Liver (tissue), 9 donors: ENCODE data around the gene ALB. TPM values are rescaled to one million over a fixed set of nuclear protein-coding genes. Genes with fewer than 3 reads are reported as not detected.

Experiments used
- DNase-seq: peaks from one replicate; pipeline ENCODE4 v3.0.0-alpha.2; 2017; ENCODE audit warnings: low spot score
- H3K27ac ChIP-seq, 2 donors: one replicate each; pipeline ENCODE4 v1.7.0; 2013; ENCODE audit warnings: inconsistent platforms in 2 of 2, low read length in 2 of 2, control low read depth in 1 of 2, low read depth in 1 of 2, mild to moderate bottlenecking in 1 of 2
- H3K27me3 ChIP-seq, 4 donors: one replicate each; pipeline versions ENCODE4 v1.6.1 to v1.7.0; 2013; ENCODE audit warnings: low read length in 3 of 4, inconsistent platforms in 1 of 4, mild to moderate bottlenecking in 1 of 4, moderate library complexity in 1 of 4; ENCODE audit not compliant: control insufficient read depth in 4 of 4, insufficient read depth in 4 of 4
- H3K36me3 ChIP-seq, 4 donors: one replicate each; pipeline versions ENCODE4 v1.6.1 to v1.7.0; 2013; ENCODE audit warnings: low read length in 3 of 4, mild to moderate bottlenecking in 3 of 4, low read depth in 1 of 4, moderate library complexity in 1 of 4; ENCODE audit not compliant: control insufficient read depth in 4 of 4, insufficient read depth in 3 of 4
- H3K4me1 ChIP-seq, 4 donors: one replicate each; pipeline versions ENCODE4 v1.6.1 to v1.7.0; 2013; ENCODE audit warnings: low read length in 3 of 4, mild to moderate bottlenecking in 3 of 4, moderate library complexity in 1 of 4; ENCODE audit not compliant: control insufficient read depth in 4 of 4, insufficient read depth in 4 of 4
- H3K4me3 ChIP-seq, 3 donors: one replicate each; pipeline versions ENCODE4 v1.6.1 to v1.7.0; 2013; ENCODE audit warnings: low read length in 3 of 3, control low read depth in 1 of 3, low read depth in 1 of 3, mild to moderate bottlenecking in 1 of 3
- H3K9ac ChIP-seq, 2 donors: one replicate each; pipeline ENCODE4 v1.7.0; 2013; ENCODE audit warnings: low read length in 2 of 2, mild to moderate bottlenecking in 2 of 2, moderate library complexity in 2 of 2, control low read depth in 1 of 2, low read depth in 1 of 2
- H3K9me3 ChIP-seq, 4 donors: one replicate each; pipeline versions ENCODE4 v1.6.1 to v1.7.0; 2013; ENCODE audit warnings: low read length in 3 of 4; ENCODE audit not compliant: control insufficient read depth in 4 of 4
- CTCF ChIP-seq: fragments of 150-350 bp; IDR thresholded peaks from 2 replicates; pipeline ENCODE4 v1.5.1; 2017; ENCODE audit warnings: improper control_type of control experiment, low read depth, low read length; ENCODE audit not compliant: missing input control
- FOXA1 ChIP-seq: IDR thresholded peaks from 2 replicates; pipeline ENCODE4 v1.6.1; 2016; ENCODE audit warnings: antibody characterized with exemption
- GABPA ChIP-seq, 2 donors: IDR thresholded peaks in 1 of 2; conservative IDR thresholded peaks in 1 of 2; 2 replicates each; pipeline ENCODE4 v1.6.1; 2016; ENCODE audit warnings: antibody characterized with exemption in 2 of 2, mild to moderate bottlenecking in 1 of 2, moderate library complexity in 1 of 2
- HNF4A ChIP-seq, 2 donors: conservative IDR thresholded peaks; 2 replicates each; pipeline ENCODE4 v1.6.1; 2016; ENCODE audit warnings: antibody characterized with exemption in 2 of 2, mild to moderate bottlenecking in 2 of 2
- REST ChIP-seq: IDR thresholded peaks from 2 replicates; pipeline ENCODE4 v1.6.1; 2016; ENCODE audit warnings: antibody characterized with exemption, mild to moderate bottlenecking
- WGBS: extraction: QIAGEN DNeasy Blood & Tissue Kit; methylation state at CpG from one replicate; pipeline ENCODE4 v1.1.7; 2013; 5-methylcytosine and 5-hydroxymethylcytosine counted together
- polyA plus RNA-seq, 2 donors: library from polyadenylated mRNA; stranded (reverse) in 1 of 2; unstranded in 1 of 2; fragments of 200-250 nt in 1 of 2; fragments of >200 nt in 1 of 2; fragmentation: Nextera tagmentation in 1 of 2; extraction: Ambion mirVana in 1 of 2; gene quantifications; one replicate each; pipeline versions ENCODE4 v1.2.1 to v1.2.3, GENCODE V29; 2013 to 2015
- total RNA-seq, 2 donors: library from RNA; depleted of rRNA; stranded (reverse); fragments of >200 nt; gene quantifications; one replicate each; pipeline ENCODE4 v1.2.3, GENCODE V29; 2014
- donor health status: healthy.
- donor health status: healthy.
- donor health status: healthy.
- donor health status: healthy.
- donor health status: healthy.

Gene ALB
- total and polyA plus RNA-seq, 4 donors: 33,161 to 59,987 (median 35,513) TPM

- TF ChIP-seq CTCF (no peak), GABPA (IDR thresholded peaks at IDR 0.05 in 1 of 2, conservative IDR thresholded peaks at IDR 0.05 in 1 of 2) (no peak), HNF4A (conservative IDR thresholded peaks at IDR 0.05) (peak; percentile 55 to 66)
Observed at GRCh38 chr4:73452953-73453700, 49.0 kb downstream of the ALB start (continued).

GRCh38 chr4:73453701-73454005 lies 49.6 kb downstream of the ALB start:
- H3K4me1 ChIP-seq: peaks cover 0 to 26% (median 8%) of the 10 kb centered on the region in 4 donors
- peak overlapping the region in 1 of 2 donors; percentile 67 for H3K9ac ChIP-seq
- H3K9me3 ChIP-seq: no peaks in the 10 kb centered on the region
- TF ChIP-seq REST (no peak), FOXA1 (no peak)
- no peaks in the 10 kb centered on the region for H3K36me3 ChIP-seq
- H3K4me3 ChIP-seq: no peak overlapping the region
- DNase-seq: no peak
- H3K27ac ChIP-seq: peak overlapping the region; percentile 48 to 64
- no peaks in the 10 kb centered on the region for H3K27me3 ChIP-seq

DNA sequence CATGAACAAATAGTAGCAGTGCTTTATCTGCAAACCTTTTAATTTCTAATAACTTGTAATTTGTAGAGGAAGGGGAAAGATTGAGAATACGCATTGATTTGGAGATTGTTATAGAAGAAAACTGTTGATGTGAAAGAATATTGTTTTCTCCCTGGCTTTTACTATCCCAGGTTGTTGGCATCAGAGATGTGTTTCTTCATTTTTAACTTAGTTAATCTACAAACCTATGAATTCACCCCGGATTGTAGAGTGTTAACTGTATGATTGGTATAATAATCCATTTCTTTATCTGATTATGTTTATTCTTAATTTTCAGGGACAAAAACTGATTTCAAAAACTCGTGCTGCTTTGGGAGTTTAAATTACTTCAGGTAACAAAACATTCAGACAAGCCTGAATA lies 50.8 kb downstream of the ALB start:
- H3K9me3 ChIP-seq: no peaks in the 10 kb centered on the region
- H3K9ac ChIP-seq: no peak overlapping the region
- peaks cover 0 to 26% (median 7%) of the 10 kb centered on the region in 4 donors for H3K4me1 ChIP-seq
- no peak for DNase-seq
- H3K36me3 ChIP-seq: no peaks in the 10 kb centered on the region
- H3K27me3 ChIP-seq: no peaks in the 10 kb centered on the region
- H3K4me3 ChIP-seq: no peak overlapping the region
- 61% methylated on average over 3 of the region's 3 CpGs for WGBS
- H3K27ac ChIP-seq: no peak overlapping the region
- TF ChIP-seq CTCF: no peak
